G401 (cell line): ENCODE measurements around the gene EMILIN2. TPM values are rescaled to one million over a fixed set of nuclear protein-coding genes. Genes with fewer than 3 reads are reported as not detected.
A peak's percentile ranks its signal among the peaks of the same experiment; 100 is the strongest.
"Not testable (repeated sequence)": the region's sequence is repeated elsewhere in the genome, so short reads cannot be mapped to it uniquely, and the experiment has no call there.

Experiments
- DNase-seq: peaks from one replicate; pipeline ENCODE4 v3.0.0-alpha.2; 2015; ENCODE audit warnings: low spot score
- in situ Hi-C: cut with HindIII; loops from 2 replicates; pipeline ENCODE4 v1.10.0; 2016; ENCODE audit warnings: low sequenced_read_pairs, mixed read lengths
- total RNA-seq: library from RNA; depleted of rRNA; stranded (reverse); fragments of >200 nt; shearing (Covaris generic); gene quantifications from 2 replicates; pipeline ENCODE4 v1.2.3, GENCODE V29; 2014

The EMILIN2 gene
- total RNA-seq, 1 experiment from 2014 or later = 0.07 TPM

DNA sequence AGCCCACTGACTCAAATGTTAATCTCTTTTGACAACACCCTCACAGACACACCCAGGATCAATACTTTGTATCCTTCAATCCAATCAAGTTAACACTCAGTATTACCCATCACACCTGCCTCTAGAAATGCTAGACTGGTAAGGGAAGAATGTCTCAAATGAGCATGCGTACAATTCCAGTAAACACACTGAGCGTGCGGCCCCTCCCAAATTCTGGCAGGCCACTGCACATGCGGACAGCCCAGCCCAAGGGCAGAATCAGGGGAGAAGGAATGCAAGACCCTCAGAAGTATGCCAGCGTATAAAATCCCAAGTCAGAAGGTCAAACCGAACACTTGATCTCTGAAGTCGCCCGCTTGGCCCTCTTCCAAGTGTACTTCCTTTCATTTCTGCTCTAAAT lies 7.6 kb upstream of the EMILIN2 start:
- in situ Hi-C loops = no loop called here
- no peak for DNase-seq

DNA sequence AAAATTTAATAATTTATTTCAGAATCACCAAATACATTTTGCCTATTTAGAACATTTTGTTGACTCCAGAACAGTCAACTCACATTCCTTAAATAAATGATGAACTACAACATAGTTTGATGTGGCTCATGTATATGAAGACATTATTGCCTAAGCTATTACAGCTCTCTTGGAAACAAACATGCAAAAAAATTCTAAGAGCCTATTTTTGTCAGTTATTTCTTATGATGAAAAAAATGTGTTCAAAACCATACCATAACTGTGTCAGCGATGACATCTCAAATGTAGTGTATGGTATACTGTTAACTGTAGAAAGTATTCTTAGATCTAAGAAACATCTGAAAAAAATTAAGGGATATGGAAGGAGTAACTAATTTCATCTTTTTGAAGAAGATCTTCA lies 6.3 kb upstream of the EMILIN2 start:
- DNase-seq = no peak
- in situ Hi-C loops = no loop called here

DNA sequence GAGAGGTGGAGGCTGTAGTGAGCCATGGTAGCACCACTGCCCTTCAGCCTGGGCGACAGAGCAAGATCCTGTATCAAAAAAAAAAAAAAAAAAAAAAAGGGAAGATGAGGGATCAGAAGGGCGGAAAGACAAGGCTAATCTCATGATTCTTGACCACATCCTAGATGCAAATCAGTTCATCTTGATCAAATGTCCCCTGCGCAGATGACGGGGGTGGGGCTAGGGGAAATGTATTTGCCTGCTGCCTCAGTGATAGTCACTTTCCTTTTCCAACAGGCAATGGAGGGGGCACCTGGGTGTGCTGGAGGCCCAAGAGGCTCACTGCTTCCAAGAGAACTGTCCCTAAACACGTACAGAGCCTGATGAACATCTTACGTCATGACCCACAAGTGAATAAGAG lies 3.7 kb upstream of the EMILIN2 start:
- in situ Hi-C loops = no loop called here
- DNase-seq = no peak

DNA sequence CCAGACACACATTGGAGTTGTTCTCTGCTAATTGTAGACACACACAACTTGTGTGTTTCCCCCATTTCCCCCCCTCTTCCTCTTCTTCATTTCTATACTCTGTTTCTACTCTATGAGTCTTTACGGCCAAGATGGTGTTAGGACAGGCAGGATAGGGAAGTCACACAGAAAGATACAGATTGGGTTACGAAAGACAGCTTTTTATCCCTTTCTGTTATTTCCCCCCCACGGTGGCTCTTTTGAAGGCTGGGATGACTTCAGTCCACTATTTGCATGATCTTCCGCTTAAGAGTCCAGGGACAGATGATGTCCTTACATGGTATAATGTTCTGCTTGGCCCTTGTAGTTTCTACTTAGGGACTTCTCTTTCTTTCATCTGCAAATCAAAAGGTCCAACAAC lies 1.6 kb upstream of the EMILIN2 start:
- in situ Hi-C loops = no loop called here
- DNase-seq = no peak

DNA sequence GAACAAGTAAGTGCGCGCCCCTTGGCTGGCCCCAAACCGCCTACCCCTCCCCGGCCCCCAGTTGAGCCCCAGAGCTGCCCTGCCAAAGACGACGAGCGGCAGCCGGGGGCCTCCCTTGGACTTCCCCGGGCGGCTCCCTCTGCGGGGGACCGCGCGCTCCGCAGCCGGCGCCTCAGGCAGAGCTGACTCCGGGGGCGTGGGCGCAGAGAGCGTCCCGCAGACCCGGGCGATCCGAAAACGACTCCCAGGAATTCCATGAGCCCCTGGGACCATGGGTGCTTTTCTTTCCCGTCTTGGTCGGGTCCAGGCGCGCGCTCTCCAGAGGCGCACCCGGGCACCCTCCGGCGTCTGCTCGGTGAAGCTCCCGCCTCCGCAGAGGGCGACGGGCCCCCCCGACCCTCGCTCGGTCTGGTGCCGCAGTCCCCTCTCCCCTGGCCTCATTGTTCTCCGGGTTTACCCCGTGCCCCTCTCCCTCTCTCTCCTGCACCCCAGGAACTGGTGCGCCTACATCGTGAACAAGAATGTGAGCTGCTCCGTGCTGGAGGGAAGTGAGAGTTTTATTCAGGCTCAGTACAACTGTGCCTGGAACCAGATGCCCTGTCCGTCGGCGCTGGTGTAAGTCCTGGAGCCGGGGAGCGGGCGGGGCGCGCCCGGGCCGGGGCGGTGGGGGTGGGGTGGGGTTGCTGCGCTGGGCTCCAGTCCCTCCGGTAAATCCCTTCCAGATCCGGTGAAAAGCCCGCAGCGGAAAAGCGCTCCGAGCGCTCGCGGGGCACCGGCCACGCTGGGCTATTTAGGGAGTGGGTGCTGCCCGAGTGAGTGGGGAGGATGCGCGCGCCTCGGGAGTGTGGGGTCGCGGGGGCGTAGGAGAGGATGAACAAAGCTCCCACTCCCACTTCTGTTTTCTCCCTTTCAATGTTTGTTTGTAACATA lies 776 bp downstream of the EMILIN2 start:
- in situ Hi-C loops = no loop called here
- DNase-seq = no peak

DNA sequence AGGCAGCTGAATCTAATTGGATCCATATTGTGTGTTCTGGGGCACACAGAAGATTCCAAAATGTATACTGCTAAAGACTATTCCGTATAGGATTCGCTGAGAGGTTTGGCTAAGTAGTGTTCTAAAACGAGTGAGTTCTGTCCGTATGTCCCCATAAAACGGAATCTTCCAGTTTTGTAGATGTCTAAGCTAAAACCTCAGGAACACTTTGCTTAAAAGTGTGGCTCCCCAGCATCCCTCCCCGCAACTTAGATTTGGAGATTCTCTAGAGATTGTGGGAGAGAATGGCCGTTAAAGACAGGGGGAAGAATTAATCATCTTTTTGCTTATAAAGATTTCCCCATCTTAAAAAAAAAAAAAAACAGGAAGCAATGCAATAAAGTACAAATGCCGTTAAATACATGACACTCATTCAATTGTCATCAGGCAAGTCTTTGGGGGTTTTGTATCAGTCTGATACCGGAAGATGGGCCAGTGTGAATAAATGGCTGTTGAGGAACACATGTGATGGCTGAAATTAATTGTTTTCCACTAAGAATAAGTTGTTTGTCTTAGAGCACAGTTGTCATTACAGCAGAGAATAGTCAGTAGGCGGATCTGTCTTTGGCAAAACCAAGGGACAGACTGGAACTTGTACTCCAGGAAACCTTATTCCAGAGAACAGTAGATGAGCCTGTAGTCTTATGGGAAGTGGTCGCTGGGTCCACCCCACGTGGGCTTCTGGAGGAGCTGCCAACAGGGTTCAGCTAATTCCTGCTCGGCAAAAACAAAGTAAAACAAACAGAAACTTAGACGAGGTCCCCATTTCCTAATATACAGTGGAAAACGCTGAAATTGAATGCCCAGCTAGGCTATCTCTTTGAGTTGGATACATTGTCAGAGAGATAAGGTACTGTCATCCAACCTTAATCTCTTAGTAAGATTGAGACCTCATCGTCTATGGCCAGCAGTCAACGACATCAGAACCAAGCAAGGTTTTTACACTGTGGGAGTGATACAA lies 1.7 kb downstream of the EMILIN2 start:
- DNase-seq = no peak
- in situ Hi-C loops = no loop called here

DNA sequence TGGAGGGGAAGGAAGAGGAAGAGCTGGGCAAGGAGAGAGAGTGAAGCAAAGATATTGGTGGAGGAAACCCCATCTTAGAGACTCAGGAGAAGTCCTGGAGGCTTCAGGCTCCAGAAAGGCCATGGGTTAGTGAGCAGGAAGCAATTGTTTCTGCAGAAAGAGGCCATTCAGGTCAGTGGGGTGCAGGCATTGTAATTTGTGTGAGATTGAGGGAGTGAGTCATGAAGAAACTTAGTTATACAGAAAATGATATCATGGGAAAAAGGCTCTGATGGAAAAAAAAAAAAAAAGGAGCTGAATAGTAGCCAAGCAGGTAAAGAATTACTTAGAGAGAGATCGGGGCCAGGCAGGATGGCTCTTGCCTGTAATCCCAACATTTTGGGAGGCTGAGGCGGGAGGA lies 4.0 kb downstream of the EMILIN2 start:
- in situ Hi-C loops = no loop called here
- DNase-seq = no peak

DNA sequence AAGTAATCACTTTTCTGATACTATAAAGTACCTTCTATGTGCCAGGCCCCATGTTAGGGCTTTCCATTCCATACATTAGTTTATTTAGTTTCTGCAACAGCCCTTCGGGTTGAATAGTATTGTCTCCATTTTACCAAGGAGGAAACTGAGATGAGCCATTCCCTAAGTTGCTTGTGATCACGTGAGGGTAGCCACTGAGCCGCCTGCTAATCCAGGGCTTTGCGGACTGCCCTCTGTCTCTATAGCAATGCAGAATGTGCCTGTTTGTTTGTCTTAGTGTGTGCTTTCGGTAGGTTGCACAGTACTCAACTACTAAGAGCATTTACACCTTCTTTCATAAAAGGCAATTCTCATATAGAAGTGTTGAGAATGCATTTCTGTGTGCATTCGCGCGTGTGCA lies 5.0 kb downstream of the EMILIN2 start:
- in situ Hi-C loops = no loop called here
- DNase-seq = no peak

DNA sequence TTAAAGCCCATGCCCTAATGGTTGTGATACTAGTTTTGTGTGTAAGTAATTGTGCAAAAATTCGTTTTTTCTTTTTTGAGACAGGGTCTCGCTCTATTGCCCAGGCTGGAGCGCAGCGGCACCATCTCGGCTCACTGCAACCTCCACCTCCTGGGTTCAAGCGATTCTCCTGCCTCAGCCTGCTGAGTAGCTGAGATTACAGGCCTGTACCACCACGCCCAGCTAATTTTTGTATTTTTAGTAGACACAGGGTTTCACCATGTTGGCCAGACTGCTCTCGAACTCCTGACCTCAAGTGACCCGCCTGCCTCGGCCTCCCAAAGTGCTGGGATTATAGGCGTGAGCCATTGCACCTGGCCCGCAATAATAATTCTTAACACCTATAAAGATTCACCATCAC lies 5.7 kb downstream of the EMILIN2 start:
- DNase-seq, in situ Hi-C loops: not testable (repeated sequence)

DNA sequence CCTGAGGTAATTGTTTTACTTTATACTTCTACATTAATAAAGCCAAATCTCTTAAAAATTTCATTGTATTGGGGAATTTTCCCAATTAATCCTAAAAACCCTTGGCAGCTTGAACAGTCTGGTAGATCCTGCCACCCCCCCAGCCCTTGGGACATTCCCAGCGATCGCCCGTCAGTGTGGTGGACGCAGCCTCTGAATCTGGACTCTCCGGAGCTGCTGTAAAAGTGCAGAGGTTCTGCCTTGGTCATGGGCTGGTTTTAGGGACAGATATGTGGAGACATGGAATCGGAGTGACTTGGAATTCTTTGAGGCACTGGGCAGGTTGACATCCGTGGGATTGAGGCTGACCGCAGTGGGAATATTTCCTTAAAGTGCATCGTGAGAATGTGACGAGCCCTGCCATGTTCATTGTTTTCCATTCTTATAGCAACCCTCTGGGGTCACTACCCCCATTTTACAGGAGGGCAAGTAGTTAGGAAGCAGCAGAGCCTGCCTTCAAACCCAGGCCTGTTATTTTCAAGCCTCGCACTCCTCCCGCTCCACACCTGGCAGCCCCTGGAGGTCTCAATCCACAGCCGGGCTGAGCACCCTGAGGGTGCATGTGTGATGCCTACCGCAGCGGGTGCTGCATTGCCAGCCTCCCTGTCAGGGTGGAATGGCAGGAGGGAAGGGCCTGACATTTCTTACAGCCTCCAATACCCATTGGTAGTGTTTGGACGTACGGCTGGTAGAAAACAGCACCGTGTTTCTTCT lies 6.5 kb downstream of the EMILIN2 start:
- in situ Hi-C loops = no loop called here
- DNase-seq = no peak

DNA sequence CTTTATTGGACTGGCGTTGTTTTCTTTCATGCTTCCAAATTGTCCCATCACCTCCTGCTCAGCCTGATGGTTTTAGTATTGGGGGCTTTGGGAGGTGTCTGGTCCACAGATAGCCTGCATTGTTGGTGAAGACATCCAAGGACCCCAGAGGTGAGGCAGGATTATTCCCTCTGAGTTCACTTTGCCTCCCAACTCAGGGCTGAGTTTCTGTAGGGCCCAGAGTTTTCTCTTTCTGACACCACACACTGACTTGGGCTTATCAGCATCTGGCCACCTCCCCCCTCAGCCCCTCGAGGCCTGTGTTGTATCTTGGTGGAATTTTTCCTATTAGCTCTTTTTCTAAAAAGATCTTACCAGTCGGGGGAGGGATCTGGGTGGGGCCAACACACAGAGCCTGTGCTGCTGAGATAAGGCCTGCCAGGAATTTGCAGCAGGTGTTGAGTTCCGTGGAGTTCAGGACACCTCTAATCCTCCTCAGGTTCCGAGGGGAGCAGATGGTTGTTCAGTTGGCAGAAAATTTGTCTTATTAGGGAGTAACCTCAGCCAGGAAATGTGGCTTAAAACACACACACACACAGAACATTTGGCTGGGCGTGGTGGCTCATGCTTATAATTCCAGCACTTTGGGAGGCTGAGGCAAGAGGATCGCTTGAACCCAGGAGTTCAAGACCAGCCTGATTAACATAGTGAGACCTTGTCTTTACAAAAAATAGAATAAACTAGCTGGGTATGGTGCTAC lies 7.3 kb downstream of the EMILIN2 start:
- in situ Hi-C loops = no loop called here
- peak; percentile 50 for DNase-seq

DNA sequence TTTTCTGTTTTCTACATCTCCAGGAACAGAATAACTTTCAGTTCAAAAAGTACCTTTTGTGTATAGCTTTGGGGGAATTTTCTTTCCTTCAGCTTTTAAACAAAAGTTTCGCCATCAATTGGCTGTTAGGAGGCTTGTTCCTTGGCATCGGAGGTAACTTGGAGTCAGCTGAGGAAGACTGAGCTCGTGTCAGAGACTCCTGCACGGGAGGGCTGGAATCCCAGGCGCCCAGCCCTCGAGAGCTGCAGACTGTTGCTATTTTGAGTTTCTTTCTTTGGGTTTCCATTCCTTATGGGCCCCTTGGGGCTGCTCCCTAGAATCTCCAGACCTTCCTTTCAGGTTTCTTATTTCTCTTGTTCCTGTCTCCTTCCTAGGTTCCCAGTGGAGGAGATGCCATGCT lies 8.1 kb downstream of the EMILIN2 start:
- in situ Hi-C loops = no loop called here
- DNase-seq = no peak

DNA sequence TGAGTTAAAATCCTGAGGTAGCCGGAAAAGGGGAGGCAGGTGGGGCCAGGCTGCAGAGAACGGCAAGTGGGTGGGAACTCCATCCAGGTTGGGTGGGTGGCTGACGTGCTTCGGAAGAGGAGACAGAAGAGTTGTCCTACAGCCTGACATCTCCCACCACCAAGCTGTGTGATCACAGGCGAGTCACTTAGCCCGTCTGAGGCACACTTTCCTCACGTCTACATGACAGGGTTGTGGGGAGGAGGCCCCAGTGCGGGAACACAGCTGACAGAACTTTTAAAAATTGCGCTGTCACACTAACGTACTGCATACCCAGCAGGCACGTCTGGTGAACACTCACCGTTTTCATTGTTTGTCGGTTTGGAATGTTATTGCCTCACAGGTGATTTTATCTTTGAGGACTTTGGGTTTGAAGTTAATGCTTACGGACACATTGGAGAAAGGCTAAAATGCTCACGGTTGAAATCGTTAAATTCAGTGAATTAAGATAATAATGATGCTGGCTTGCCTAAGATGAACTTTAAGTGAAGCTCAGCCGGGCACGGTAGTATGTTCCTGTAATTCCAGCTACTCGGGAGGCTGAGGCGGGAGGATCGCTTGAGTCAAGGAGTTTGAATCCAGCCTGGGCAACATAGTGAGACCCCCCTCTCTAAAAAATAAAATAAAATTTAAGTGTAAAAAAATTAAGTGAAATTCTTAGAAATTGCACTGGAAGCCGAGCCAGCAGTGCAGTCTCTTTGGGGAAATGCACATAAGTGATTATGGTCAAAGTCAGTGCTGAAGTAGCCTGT lies 8.9 kb downstream of the EMILIN2 start:
- no peak for DNase-seq
- in situ Hi-C loops = no loop called here

DNA sequence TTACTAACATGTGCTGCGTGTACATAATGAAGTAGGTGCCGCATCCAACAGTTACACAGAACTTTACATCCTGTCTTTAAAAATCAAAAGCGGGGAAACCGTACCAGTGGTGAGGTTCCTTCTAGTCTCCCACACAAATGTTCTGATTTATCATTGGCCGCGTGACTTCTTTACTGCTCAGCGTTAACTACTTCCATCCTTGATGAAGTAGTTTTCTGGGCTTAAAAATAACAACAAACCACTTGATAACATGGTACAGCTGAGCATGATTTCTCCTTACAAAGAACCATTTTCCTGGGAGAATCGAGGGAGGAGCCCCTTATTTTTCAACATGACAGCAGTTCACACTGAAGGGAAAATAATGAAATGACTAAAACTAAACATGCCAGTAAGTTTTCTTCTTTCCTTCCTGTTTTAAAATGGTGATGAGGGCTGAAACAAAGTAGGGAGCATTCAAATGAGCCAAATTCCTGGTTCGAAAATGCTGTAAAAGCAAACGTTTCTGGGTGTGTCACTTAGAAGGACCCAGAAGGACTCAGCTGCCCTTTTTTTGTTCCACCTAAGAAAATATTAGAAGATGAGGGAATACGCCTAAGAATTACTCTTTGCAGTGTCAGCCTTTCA lies 9.9 kb downstream of the EMILIN2 start:
- no peak for DNase-seq
- in situ Hi-C loops = no loop called here

DNA sequence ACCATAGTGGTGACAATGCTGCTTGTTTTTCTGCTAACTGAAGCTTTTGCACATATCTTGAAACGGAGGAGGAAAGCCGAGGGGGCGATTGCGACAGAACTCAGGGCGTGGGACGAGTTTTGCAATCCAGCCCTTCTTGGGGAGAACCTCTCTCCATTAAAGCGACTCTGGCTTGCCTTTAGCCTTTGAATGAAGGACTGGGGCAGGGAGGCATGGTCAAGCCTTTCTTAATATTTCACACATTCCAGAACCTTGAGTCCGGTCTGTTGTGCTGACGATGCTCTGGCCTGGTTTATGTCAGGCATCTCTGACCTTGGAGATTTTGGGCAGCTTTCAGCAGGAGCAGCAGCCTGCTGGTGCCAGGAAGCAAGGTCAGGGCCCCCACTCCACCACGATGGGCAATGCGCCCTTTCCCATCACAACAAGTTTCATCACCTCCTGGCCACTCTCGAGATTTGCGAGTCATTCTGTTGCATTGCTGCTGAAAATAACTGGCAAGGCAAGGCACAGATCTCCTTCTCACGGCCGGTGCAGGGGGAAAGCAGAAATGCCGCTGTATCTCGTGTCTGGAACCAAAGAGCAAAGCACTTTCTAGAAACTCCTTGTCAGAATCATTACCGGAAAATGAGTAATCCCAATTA lies 10.8 kb downstream of the EMILIN2 start:
- no peak for DNase-seq
- in situ Hi-C loops = no loop called here

DNA sequence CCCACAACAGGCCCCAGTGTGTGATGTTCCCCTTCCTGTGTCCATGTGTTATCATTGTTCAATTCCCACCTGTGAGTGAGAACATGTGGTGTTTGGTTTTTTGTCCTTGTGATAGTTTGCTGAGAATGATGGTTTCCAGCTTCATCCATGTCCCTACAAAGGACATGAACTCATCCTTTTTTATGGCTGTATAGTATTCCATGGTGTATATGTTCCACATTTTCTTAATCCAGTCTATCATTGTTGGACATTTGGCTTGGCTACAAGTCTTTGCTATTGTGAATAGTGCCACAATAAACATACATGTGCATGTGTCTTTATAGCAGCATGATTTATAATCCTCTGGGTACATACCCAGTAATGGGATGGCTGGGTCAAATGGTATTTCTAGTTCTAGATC lies 13.6 kb downstream of the EMILIN2 start:
- DNase-seq, in situ Hi-C loops: not testable (repeated sequence)

DNA sequence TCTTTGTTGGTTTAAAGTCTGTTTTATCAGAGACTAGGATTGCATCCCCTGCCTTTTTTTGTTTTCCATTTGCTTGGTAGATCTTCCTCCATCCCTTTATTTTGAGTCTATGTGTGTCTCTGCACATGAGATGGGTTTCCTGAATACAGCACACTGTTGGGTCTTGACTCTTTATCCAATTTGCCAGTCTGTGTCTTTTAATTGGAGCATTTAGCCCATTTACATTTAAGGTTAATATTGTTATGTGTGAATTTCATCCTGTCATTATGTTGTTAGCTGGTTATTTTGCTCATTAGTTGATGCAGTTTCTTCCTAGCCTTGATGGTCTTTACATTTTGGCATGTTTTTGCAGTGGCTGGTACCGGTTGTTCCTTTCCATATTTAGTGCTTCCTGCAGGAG lies 17.2 kb downstream of the EMILIN2 start:
- DNase-seq, in situ Hi-C loops: not testable (repeated sequence)
